ENCODE measurements around the gene RUVBL1.

GRCh38 chr3:128113817-128114794 lies 9.5 kb downstream of the RUVBL1 start:
- no peak for TF ChIP-seq FOXP2 (optimal IDR thresholded peaks at IDR 0.05; ENCODE audit: borderline replicate concordance, extremely low read depth, extremely low read length, insufficient read depth)
- TF ChIP-seq TAF1 (IDR thresholded peaks at IDR 0.05; ENCODE audit: borderline replicate concordance, insufficient read depth, low read length): no peak
- TF ChIP-seq POLR2AphosphoS5 (IDR thresholded peaks at IDR 0.05; ENCODE audit: low read depth, low read length): no peak
- TF ChIP-seq, protein P1, sequence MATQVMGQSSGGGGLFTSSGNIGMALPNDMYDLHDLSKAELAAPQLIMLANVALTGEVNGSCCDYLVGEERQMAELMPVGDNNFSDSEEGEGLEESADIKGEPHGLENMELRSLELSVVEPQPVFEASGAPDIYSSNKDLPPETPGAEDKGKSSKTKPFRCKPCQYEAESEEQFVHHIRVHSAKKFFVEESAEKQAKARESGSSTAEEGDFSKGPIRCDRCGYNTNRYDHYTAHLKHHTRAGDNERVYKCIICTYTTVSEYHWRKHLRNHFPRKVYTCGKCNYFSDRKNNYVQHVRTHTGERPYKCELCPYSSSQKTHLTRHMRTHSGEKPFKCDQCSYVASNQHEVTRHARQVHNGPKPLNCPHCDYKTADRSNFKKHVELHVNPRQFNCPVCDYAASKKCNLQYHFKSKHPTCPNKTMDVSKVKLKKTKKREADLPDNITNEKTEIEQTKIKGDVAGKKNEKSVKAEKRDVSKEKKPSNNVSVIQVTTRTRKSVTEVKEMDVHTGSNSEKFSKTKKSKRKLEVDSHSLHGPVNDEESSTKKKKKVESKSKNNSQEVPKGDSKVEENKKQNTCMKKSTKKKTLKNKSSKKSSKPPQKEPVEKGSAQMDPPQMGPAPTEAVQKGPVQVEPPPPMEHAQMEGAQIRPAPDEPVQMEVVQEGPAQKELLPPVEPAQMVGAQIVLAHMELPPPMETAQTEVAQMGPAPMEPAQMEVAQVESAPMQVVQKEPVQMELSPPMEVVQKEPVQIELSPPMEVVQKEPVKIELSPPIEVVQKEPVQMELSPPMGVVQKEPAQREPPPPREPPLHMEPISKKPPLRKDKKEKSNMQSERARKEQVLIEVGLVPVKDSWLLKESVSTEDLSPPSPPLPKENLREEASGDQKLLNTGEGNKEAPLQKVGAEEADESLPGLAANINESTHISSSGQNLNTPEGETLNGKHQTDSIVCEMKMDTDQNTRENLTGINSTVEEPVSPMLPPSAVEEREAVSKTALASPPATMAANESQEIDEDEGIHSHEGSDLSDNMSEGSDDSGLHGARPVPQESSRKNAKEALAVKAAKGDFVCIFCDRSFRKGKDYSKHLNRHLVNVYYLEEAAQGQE (IDR thresholded peaks at IDR 0.05; ENCODE audit: insufficient read depth in 1 of 2, low read depth in 2 of 2, low read length in 2 of 2): no peak
- no peak for TF ChIP-seq SIN3A (IDR thresholded peaks at IDR 0.05; ENCODE audit: borderline replicate concordance, insufficient read depth, low read length)

All from PFSK-1 (cell line).